HepG2 (cell line): Measurements from ENCODE around the gene RPS6KA3. TPM values are rescaled to one million over a fixed set of nuclear protein-coding genes. Genes with fewer than 3 reads are reported as not detected.

Experiments used
- ATAC-seq: fragments of 200-7000 bp; cut with Tn5 transposase; 3 replicates; pipeline ENCODE4 v1.9.1; 2020; ENCODE audit warnings: mild to moderate bottlenecking, moderate library complexity
- BruUV-seq: library from RNA; stranded (reverse); fragments of 400-500 nt; replicated peaks from 2 replicates; lab custom pipeline; 2021; lab: Mats Ljungman, UMichigan
- CTCF ChIA-PET: fragments of 300-600 bp; formaldehyde crosslinking; extraction: SDS; loops from one replicate; lab custom pipeline; 2021; ENCODE audit warnings: low total read pairs, inconsistent platforms, low intra/inter-chr PET ratio; lab: Yijun Ruan, JAX
- POLR2A ChIA-PET: fragments of 350-600 bp; sonication (Branson Sonifier 250); formaldehyde crosslinking; loops from one replicate; lab custom pipeline; 2020; ENCODE audit warnings: antibody characterized with exemption, inconsistent platforms; lab: Yijun Ruan, JAX
- DNase-seq: peaks from one replicate; pipeline ENCODE4 v3.0.0-alpha.2; 2015; ENCODE audit warnings: low spot score
- FAIRE-seq: peaks from 3 replicates; lab custom pipeline; 2011; peaks lifted over from hg19 to GRCh38; lab: Jason Lieb, UNC
- H2AFZ ChIP-seq: one replicate; pipeline ENCODE4 v1.6.1; 2011; ENCODE audit warnings: low read length, inconsistent platforms
- H3K27ac ChIP-seq: fragments of 300-600 bp; 3 replicates; pipeline ENCODE4 v1.8.0; 2011; ENCODE audit warnings: mixed run types, mild to moderate bottlenecking, mixed read lengths, low read length, inconsistent platforms; ENCODE audit not compliant: insufficient read depth; ENCODE audit errors: extremely low read length
- H3K27me3 ChIP-seq, 2 experiments: fragments of 200-600 bp in 1 of 2; 2 replicates in 1 of 2; 3 replicates in 1 of 2; pipeline versions ENCODE4 v1.6.0 to v1.8.0; 2011; ENCODE audit warnings: low read length in 2 of 2, mild to moderate bottlenecking in 2 of 2, moderate library complexity in 2 of 2, inconsistent platforms in 1 of 2; ENCODE audit not compliant: insufficient read depth in 2 of 2, control insufficient read depth in 1 of 2
- H3K36me3 ChIP-seq, 2 experiments: fragments of 200-600 bp in 1 of 2; replicated peaks in 1 of 2; 2 replicates in 1 of 2; 3 replicates in 1 of 2; pipeline versions ENCODE4 v1.5.1 to v1.8.0; 2011; ENCODE audit warnings: low read length in 2 of 2, inconsistent platforms in 1 of 2; ENCODE audit not compliant: insufficient read depth in 2 of 2, control insufficient read depth in 1 of 2
- H3K4me1 ChIP-seq: 2 replicates; pipeline ENCODE4 v1.5.1; 2012; ENCODE audit warnings: low read length, inconsistent platforms; ENCODE audit not compliant: insufficient read depth
- H3K4me2 ChIP-seq: 2 replicates; pipeline ENCODE4 v1.6.0; 2011; ENCODE audit warnings: low read depth, low read length, inconsistent platforms
- H3K4me3 ChIP-seq, 3 experiments: fragments of 200-600 bp in 1 of 3; sonication (generic), shearing (Covaris generic) in 1 of 3; replicated peaks in 1 of 3; 2 replicates each; pipeline ENCODE4 v1.5.1; 2011 to 2016; ENCODE audit warnings: low read length in 3 of 3, inconsistent platforms in 2 of 3, low read depth in 2 of 3, mild to moderate bottlenecking in 2 of 3, control low read depth in 1 of 3, mixed read lengths in 1 of 3; ENCODE audit not compliant: insufficient read depth in 1 of 3
- H3K79me2 ChIP-seq: one replicate; pipeline ENCODE4 v1.6.1; 2011; ENCODE audit warnings: low read length, inconsistent platforms; ENCODE audit not compliant: insufficient read depth
- H3K9ac ChIP-seq: 2 replicates; pipeline ENCODE4 v1.6.0; 2011; ENCODE audit warnings: mild to moderate bottlenecking, low read depth, low read length, inconsistent platforms; ENCODE audit not compliant: insufficient read depth
- H3K9me3 ChIP-seq: 2 replicates; pipeline ENCODE4 v1.5.1; 2012; ENCODE audit warnings: mild to moderate bottlenecking, low read length
- H4K20me1 ChIP-seq: 2 replicates; pipeline ENCODE4 v1.6.0; 2011; ENCODE audit warnings: inconsistent platforms, mild to moderate bottlenecking, low read length, moderate library complexity; ENCODE audit not compliant: insufficient read depth
- BCL3 ChIP-seq: sonication (generic); formaldehyde crosslinking; IDR thresholded peaks from 2 replicates; pipeline ENCODE4 v1.5.1; 2020; ENCODE audit warnings: mild to moderate bottlenecking, missing genetic modification reagents, moderate library complexity
- ETV5 ChIP-seq: IDR thresholded peaks from 2 replicates; pipeline ENCODE4 v1.6.1; 2018; ENCODE audit warnings: missing biosample characterization, missing genetic modification reagents, inconsistent platforms, borderline replicate concordance
- GMEB2 ChIP-seq: IDR thresholded peaks from 2 replicates; pipeline ENCODE4 v1.6.1; 2016; ENCODE audit warnings: missing biosample characterization, missing genetic modification reagents, low read depth
- SAFB2 ChIP-seq: sonication (generic); formaldehyde crosslinking; IDR thresholded peaks from 2 replicates; pipeline ENCODE4 v1.5.1; 2020; ENCODE audit warnings: missing genetic modification reagents, low read depth, mild to moderate bottlenecking, borderline replicate concordance
- U2AF1 ChIP-seq: fragments of 200-400 bp; formaldehyde crosslinking; optimal IDR thresholded peaks from 2 replicates; pipeline ENCODE3; 2017; ENCODE audit warnings: mild to moderate bottlenecking, low read depth, low read length
- ZMYM3 ChIP-seq: sonication (generic); formaldehyde crosslinking; IDR thresholded peaks from 2 replicates; pipeline ENCODE4 v1.5.1; 2020; ENCODE audit warnings: mild to moderate bottlenecking, missing genetic modification reagents
- ZNF589 ChIP-seq: sonication (generic); formaldehyde crosslinking; conservative IDR thresholded peaks from 2 replicates; pipeline ENCODE4 v1.8.0; 2022; ENCODE audit warnings: mild to moderate bottlenecking, moderate library complexity, missing genetic modification reagents
- WGBS: methylation state at CpG from one replicate; pipeline ENCODE4 v1.1.6; 2017; ENCODE audit warnings: low lambda C conversion rate; 5-methylcytosine and 5-hydroxymethylcytosine counted together
- in situ Hi-C: cut with HindIII; loops from 2 replicates; pipeline ENCODE4 v1.10.0; 2017; ENCODE audit warnings: low pct_unique_long_range_greater_than_20kb; ENCODE audit not compliant: extremely low pct_ligation_motif_present
- intact Hi-C: fragments of 100-400 bp; cut with micrococcal nuclease; formaldehyde crosslinking; loops from one replicate; pipeline ENCODE4 v1.10.0; 2022; ENCODE audit not compliant: unreplicated experiment
- polyA plus RNA-seq, 8 experiments: library from polyadenylated mRNA; depleted of rRNA in 3 of 8; stranded (reverse) in 7 of 8; unstranded in 1 of 8; fragments of >200 nt; fragmentation: Illumina TruSeq in 4 of 8; extraction: Trizol in 4 of 8; gene quantifications; 2 replicates each; pipeline versions ENCODE4 v1.2.1 to v1.2.3, GENCODE V29; 2011 to 2016; ENCODE audit warnings: low read depth in 4 of 8, missing spikeins in 1 of 8, mixed read lengths in 1 of 8; ENCODE audit not compliant: insufficient read depth in 1 of 8
- total RNA-seq, 5 experiments: library from RNA; depleted of rRNA; stranded (reverse); fragments of >200 nt; fragmentation: Illumina TruSeq; extraction: Trizol; gene quantifications; 2 replicates each; pipeline ENCODE4 v1.2.3, GENCODE V29; 2016; ENCODE audit warnings: low read depth in 1 of 5

The RPS6KA3 gene
- total and polyA plus RNA-seq, 2 of the 13 experiments (the other 11 are each of a cell fraction or from before 2014, with no cell fraction given): 314 to 357 TPM

- TF ChIP-seq ZNF589 (CRISPR knock-in tag) (no peak), ZMYM3 (CRISPR knock-in tag) (peak; percentile 74), SAFB2 (CRISPR knock-in tag) (no peak), BCL3 (CRISPR knock-in tag) (no peak), U2AF1 (no peak), GMEB2 (CRISPR knock-in tag) (no peak)
Observed at GRCh38 chrX:20306668-20307067, 40.0 kb upstream of the RPS6KA3 start (continued).

GRCh38 chrX:20300822-20301221 lies 34.1 kb upstream of the RPS6KA3 start:
- H3K27ac ChIP-seq: no peak overlapping the region
- TF ChIP-seq ETV5 (CRISPR knock-in tag): no peak
- WGBS: 91% methylated on average over 5 of the region's 5 CpGs
- H3K4me3 ChIP-seq: no peak overlapping the region
- no peak overlapping the region for H3K9ac ChIP-seq
- in situ Hi-C loops (no loop called here), intact Hi-C loops (no loop called here)
- H4K20me1 ChIP-seq: no peaks in the 10 kb centered on the region
- H3K27me3 ChIP-seq: no peaks in the 10 kb centered on the region
- H3K36me3 ChIP-seq: no peaks in the 10 kb centered on the region
- H3K79me2 ChIP-seq: no peaks in the 10 kb centered on the region
- no peak for FAIRE-seq
- no peak overlapping the region for H2AFZ ChIP-seq
- no peak for DNase-seq
- no peak overlapping the region for H3K4me2 ChIP-seq
- peak; percentile 65 for ATAC-seq
- BruUV-seq: no TSS peak
- ChIA-PET CTCF (no interaction called here), POLR2A (no interaction called here)
- H3K4me1 ChIP-seq: peaks cover 4% of the 10 kb centered on the region
- no peaks in the 10 kb centered on the region for H3K9me3 ChIP-seq
